ENCODE results near the gene GNG10.
"Not testable (repeated sequence)": the region's sequence is repeated elsewhere in the genome, so short reads cannot be mapped to it uniquely, and the experiment has no call there.

The GNG10 gene

DNA sequence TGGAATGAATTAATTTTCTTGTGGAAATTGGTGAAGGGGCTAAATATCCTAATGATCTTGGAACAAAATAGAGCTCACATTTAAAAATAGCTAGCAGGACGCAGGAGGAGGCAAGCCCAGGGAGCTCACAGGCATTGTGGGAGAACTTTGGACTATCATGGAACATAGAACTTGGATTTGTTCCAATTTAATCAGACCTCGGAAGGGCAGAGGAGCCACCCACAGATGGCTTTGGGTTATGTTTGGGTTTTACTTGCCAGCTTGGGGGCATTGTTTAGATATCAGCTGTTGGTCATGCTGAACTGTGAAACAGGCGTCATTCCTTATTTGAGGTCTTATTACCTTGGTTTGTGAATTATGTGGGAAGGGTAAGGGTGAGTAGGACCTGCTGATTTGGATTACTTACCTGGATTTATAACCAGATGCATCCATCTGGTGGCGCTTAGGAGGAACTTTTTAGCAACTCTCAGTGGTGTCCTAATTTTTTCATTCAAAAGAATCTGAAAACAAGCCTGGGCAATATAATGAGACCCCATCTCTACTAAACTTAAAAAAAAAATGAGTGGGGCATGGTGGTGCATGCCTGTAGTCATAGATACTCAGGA lies 47.9 kb upstream of the GNG10 start (continued):
- no peak for TF ChIP-seq ZNF354C (tag by site-specific recombination; IDR thresholded peaks at IDR 0.05; ENCODE audit: borderline replicate concordance, low read depth)

GRCh38 chr9:111615928-111616327 lies 45.5 kb upstream of the GNG10 start:
- CTCF ChIA-PET = interaction anchor here (1.4 kb wide), 1 partner anchor 18 kb away, joined by 4 read pairs; no protein-coding TSS in a partner anchor
- H3K4me1 ChIP-seq (ENCODE audit: control insufficient read depth, insufficient read depth, low read length) = no peaks in the 10 kb centered on the region
- TF ChIP-seq ZNF501 (tag by site-specific recombination; IDR thresholded peaks at IDR 0.05) (no peak), ZNF18 (tag by site-specific recombination; IDR thresholded peaks at IDR 0.05) (no peak)
- POLR2A ChIA-PET = interaction anchor here (1.6 kb wide), 1 partner anchor 16 kb away, joined by 9 read pairs; the partner anchor contains the start of gene DNAJC25
- no peak overlapping the region for H3K4me3 ChIP-seq (ENCODE audit: low read depth, low read length)
- H3K9me3 ChIP-seq (ENCODE audit: control insufficient read depth, insufficient read depth, low read depth, low read length) = no peaks in the 10 kb centered on the region
- H3K36me3 ChIP-seq (ENCODE audit: control insufficient read depth in 2 of 2, insufficient read depth in 1 of 2, low read length in 2 of 2) = no peaks in the 10 kb centered on the region
- H3K27ac ChIP-seq (ENCODE audit: extremely low read depth, low read depth, low read length) = no peak overlapping the region

- H3K27ac ChIP-seq (ENCODE audit: extremely low read depth, low read depth, low read length); H3K4me1 ChIP-seq (ENCODE audit: control insufficient read depth, insufficient read depth, low read length); POLR2A ChIA-PET; CTCF ChIA-PET; H3K36me3 ChIP-seq (ENCODE audit: control insufficient read depth in 2 of 2, insufficient read depth in 1 of 2, low read length in 2 of 2); H3K4me3 ChIP-seq (ENCODE audit: low read depth, low read length); H3K9me3 ChIP-seq (ENCODE audit: control insufficient read depth, insufficient read depth, low read depth, low read length): not testable (repeated sequence)
Measured at GRCh38 chr9:111617349-111617748, 44.1 kb upstream of the GNG10 start.

- POLR2A ChIA-PET = interaction anchor here (1.0 to 1.5 kb wide), 2 partner anchors 9 to 23 kb away, joined by 4 to 10 read pairs; partner anchors contain the start of gene DNAJC25
- Histone ChIP-seq H3K4me1 (ENCODE audit: control insufficient read depth, insufficient read depth, low read length) (no peaks in the 10 kb centered on the region), H3K27ac (ENCODE audit: extremely low read depth, low read depth, low read length) (no peak overlapping the region), H3K4me3 (ENCODE audit: low read depth, low read length) (no peak overlapping the region), H3K36me3 (ENCODE audit: control insufficient read depth in 2 of 2, insufficient read depth in 1 of 2, low read length in 2 of 2) (no peaks in the 10 kb centered on the region), H3K9me3 (ENCODE audit: control insufficient read depth, insufficient read depth, low read depth, low read length) (no peaks in the 10 kb centered on the region)
- TF ChIP-seq ZNF654 (tag by site-specific recombination; IDR thresholded peaks at IDR 0.05; ENCODE audit: low read depth) (peak; percentile 41), ZBTB8A (tag by site-specific recombination; IDR thresholded peaks at IDR 0.05) (no peak)
- CTCF ChIA-PET = interaction anchor here (0.6 to 1.9 kb wide), 6 partner anchors 8 to 1048 kb away, joined by 3 to 18 read pairs (median 5); no protein-coding TSS in a partner anchor
Measured at GRCh38 chr9:111621895-111622480, 39.4 kb upstream of the GNG10 start.

DNA sequence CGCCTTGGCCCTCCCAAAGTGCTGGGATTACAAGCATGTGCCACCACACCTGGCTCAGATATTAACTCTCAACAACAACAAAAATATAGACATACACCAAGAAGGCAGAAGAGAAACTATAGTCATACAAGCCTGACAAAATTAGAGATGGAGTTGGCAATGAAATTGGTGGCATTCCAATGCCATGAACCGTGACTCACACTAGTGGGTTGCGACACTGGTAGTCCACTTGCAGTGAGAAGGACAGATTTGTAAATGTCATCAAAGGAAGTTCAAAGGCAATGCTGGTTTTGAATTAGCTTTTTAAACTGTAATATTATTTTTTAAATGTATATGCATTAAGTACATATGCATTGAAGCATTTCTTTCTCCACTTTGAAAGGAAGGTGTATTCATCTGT lies 38.8 kb upstream of the GNG10 start:
- H3K27ac ChIP-seq (ENCODE audit: extremely low read depth, low read depth, low read length) = no peak overlapping the region
- TF ChIP-seq, protein P1, sequence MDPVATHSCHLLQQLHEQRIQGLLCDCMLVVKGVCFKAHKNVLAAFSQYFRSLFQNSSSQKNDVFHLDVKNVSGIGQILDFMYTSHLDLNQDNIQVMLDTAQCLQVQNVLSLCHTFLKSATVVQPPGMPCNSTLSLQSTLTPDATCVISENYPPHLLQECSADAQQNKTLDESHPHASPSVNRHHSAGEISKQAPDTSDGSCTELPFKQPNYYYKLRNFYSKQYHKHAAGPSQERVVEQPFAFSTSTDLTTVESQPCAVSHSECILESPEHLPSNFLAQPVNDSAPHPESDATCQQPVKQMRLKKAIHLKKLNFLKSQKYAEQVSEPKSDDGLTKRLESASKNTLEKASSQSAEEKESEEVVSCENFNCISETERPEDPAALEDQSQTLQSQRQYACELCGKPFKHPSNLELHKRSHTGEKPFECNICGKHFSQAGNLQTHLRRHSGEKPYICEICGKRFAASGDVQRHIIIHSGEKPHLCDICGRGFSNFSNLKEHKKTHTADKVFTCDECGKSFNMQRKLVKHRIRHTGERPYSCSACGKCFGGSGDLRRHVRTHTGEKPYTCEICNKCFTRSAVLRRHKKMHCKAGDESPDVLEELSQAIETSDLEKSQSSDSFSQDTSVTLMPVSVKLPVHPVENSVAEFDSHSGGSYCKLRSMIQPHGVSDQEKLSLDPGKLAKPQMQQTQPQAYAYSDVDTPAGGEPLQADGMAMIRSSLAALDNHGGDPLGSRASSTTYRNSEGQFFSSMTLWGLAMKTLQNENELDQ (tag by site-specific recombination; IDR thresholded peaks at IDR 0.05; ENCODE audit: low read depth) = no peak
- no peak for TF ChIP-seq ZNF155 (tag by site-specific recombination; IDR thresholded peaks at IDR 0.05)
- POLR2A ChIA-PET = no interaction called here
- H3K36me3 ChIP-seq (ENCODE audit: control insufficient read depth in 2 of 2, insufficient read depth in 1 of 2, low read length in 2 of 2) = no peaks in the 10 kb centered on the region
- no peak overlapping the region for H3K4me3 ChIP-seq (ENCODE audit: low read depth, low read length)
- no peaks in the 10 kb centered on the region for H3K4me1 ChIP-seq (ENCODE audit: control insufficient read depth, insufficient read depth, low read length)
- CTCF ChIA-PET = no interaction called here
- H3K9me3 ChIP-seq (ENCODE audit: control insufficient read depth, insufficient read depth, low read depth, low read length) = no peaks in the 10 kb centered on the region
